HEK293 (cell line): ENCODE results near the gene SMOC1.

Source experiments
- CTCF ChIA-PET: fragments of 350-600 bp; formaldehyde crosslinking; extraction: SDS; loops from one replicate; lab custom pipeline; 2021; ENCODE audit warnings: antibody characterized with exemption; lab: Yijun Ruan, JAX
- POLR2A ChIA-PET: fragments of 300-600 bp; formaldehyde crosslinking; extraction: SDS; loops from one replicate; lab custom pipeline; 2020; ENCODE audit warnings: antibody characterized with exemption, inconsistent platforms; lab: Yijun Ruan, JAX
- H3K27ac ChIP-seq: fragments of 200-500 bp; sonication (Bioruptor generic); 2 replicates; pipeline ENCODE4 v1.5.1; 2014; ENCODE audit warnings: low read depth, low read length, control low read depth, inconsistent platforms; ENCODE audit errors: extremely low read depth
- H3K36me3 ChIP-seq, 2 experiments: fragments of 200-500 bp in 1 of 2; sonication (Bioruptor generic) in 1 of 2; 1 replicate in 1 of 2; 2 replicates in 1 of 2; pipeline ENCODE4 v1.5.1; 2014 to 2017; ENCODE audit warnings: inconsistent platforms in 2 of 2, low read length in 2 of 2; ENCODE audit not compliant: control insufficient read depth in 2 of 2, insufficient read depth in 1 of 2
- H3K4me1 ChIP-seq: fragments of 200-500 bp; sonication (Bioruptor generic); 2 replicates; pipeline ENCODE4 v1.5.1; 2014; ENCODE audit warnings: mild to moderate bottlenecking, low read length, inconsistent platforms; ENCODE audit not compliant: control insufficient read depth, insufficient read depth
- H3K4me3 ChIP-seq: 2 replicates; pipeline ENCODE4 v1.5.1; 2011; ENCODE audit warnings: low read depth, mild to moderate bottlenecking, control low read depth, low read length, moderate library complexity
- H3K9me3 ChIP-seq: fragments of 200-500 bp; sonication (Bioruptor generic); 2 replicates; pipeline ENCODE4 v1.5.1; 2014; ENCODE audit warnings: low read depth, low read length, inconsistent platforms; ENCODE audit not compliant: control insufficient read depth, insufficient read depth
- CTCF ChIP-seq: fragments of 450-650 bp; formaldehyde crosslinking; IDR thresholded peaks from 2 replicates; pipeline ENCODE4 v1.5.1; 2016; ENCODE audit warnings: missing biosample characterization, missing genetic modification characterization
- FEZF1 ChIP-seq: fragments of 450-650 bp; formaldehyde crosslinking; IDR thresholded peaks from 2 replicates; pipeline ENCODE4 v1.5.1; 2016; ENCODE audit warnings: missing biosample characterization, missing genetic modification characterization
- GLI2 ChIP-seq: fragments of 450-650 bp; formaldehyde crosslinking; IDR thresholded peaks from 2 replicates; pipeline ENCODE4; 2017; ENCODE audit warnings: missing biosample characterization, missing genetic modification characterization, low read depth, borderline replicate concordance
- KLF16 ChIP-seq: fragments of 450-650 bp; formaldehyde crosslinking; IDR thresholded peaks from 2 replicates; pipeline ENCODE4 v1.5.1; 2017; ENCODE audit warnings: missing biosample characterization, missing genetic modification characterization
- SCRT1 ChIP-seq: fragments of 450-650 bp; formaldehyde crosslinking; IDR thresholded peaks from 2 replicates; pipeline ENCODE4 v1.5.1; 2016; ENCODE audit warnings: missing biosample characterization, missing genetic modification characterization, borderline replicate concordance
- TRIM28 ChIP-seq: IDR thresholded peaks from 2 replicates; pipeline ENCODE4 v1.6.1; 2011; ENCODE audit warnings: low read length, control low read depth, borderline replicate concordance
- TSHZ1 ChIP-seq: fragments of 450-650 bp; formaldehyde crosslinking; IDR thresholded peaks from 2 replicates; pipeline ENCODE4 v1.5.1; 2016; ENCODE audit warnings: missing biosample characterization, missing genetic modification characterization, borderline replicate concordance
- ZNF146 ChIP-seq: fragments of 450-650 bp; formaldehyde crosslinking; IDR thresholded peaks from 2 replicates; pipeline ENCODE4 v1.5.1; 2016; ENCODE audit warnings: missing biosample characterization, missing genetic modification characterization
- ZNF175 ChIP-seq: fragments of 450-650 bp; formaldehyde crosslinking; IDR thresholded peaks from 2 replicates; pipeline ENCODE4 v1.5.1; 2016; ENCODE audit warnings: missing biosample characterization, missing genetic modification characterization
- ZNF184 ChIP-seq: fragments of 450-650 bp; IDR thresholded peaks from 2 replicates; pipeline ENCODE4 v1.5.1; 2018; ENCODE audit warnings: missing biosample characterization, mild to moderate bottlenecking, missing genetic modification characterization
- ZNF2 ChIP-seq: fragments of 450-650 bp; formaldehyde crosslinking; IDR thresholded peaks from 2 replicates; pipeline ENCODE4 v1.5.1; 2016; ENCODE audit warnings: missing biosample characterization, missing genetic modification characterization
- ZNF211 ChIP-seq: fragments of 450-650 bp; formaldehyde crosslinking; IDR thresholded peaks from 2 replicates; pipeline ENCODE4 v1.5.1; 2016; ENCODE audit warnings: low read depth, missing biosample characterization, missing genetic modification characterization
- ZNF214 ChIP-seq: fragments of 450-650 bp; formaldehyde crosslinking; IDR thresholded peaks from 2 replicates; pipeline ENCODE4 v1.5.1; 2017; ENCODE audit warnings: missing biosample characterization, mild to moderate bottlenecking, missing genetic modification characterization, borderline replicate concordance
- ZNF335 ChIP-seq: fragments of 450-650 bp; formaldehyde crosslinking; conservative IDR thresholded peaks from 2 replicates; pipeline ENCODE4 v1.5.1; 2016; ENCODE audit warnings: missing biosample characterization, missing genetic modification characterization
- ZNF366 ChIP-seq: fragments of 450-650 bp; formaldehyde crosslinking; conservative IDR thresholded peaks from 2 replicates; pipeline ENCODE4 v1.5.1; 2016; ENCODE audit warnings: missing biosample characterization, missing genetic modification characterization
- ZNF558 ChIP-seq: fragments of 450-650 bp; formaldehyde crosslinking; IDR thresholded peaks from 2 replicates; pipeline ENCODE4 v1.5.1; 2016; ENCODE audit warnings: missing biosample characterization, missing genetic modification characterization
- ZNF645 ChIP-seq: fragments of 450-650 bp; formaldehyde crosslinking; IDR thresholded peaks from 2 replicates; pipeline ENCODE4; 2016; ENCODE audit warnings: missing biosample characterization, missing genetic modification characterization
- ZNF654 ChIP-seq: fragments of 450-650 bp; formaldehyde crosslinking; IDR thresholded peaks from 2 replicates; pipeline ENCODE4 v1.5.1; 2016; ENCODE audit warnings: low read depth, missing biosample characterization, missing genetic modification characterization
- ZNF677 ChIP-seq: fragments of 450-650 bp; IDR thresholded peaks from 2 replicates; pipeline ENCODE4 v1.5.0; 2018; ENCODE audit warnings: missing biosample characterization, mild to moderate bottlenecking, missing genetic modification characterization, moderate library complexity
- ZSCAN16 ChIP-seq: fragments of 450-650 bp; formaldehyde crosslinking; IDR thresholded peaks from 2 replicates; pipeline ENCODE4 v1.5.1; 2016; ENCODE audit warnings: missing biosample characterization, missing genetic modification characterization
- ZSCAN30 ChIP-seq: fragments of 450-650 bp; IDR thresholded peaks from 2 replicates; pipeline ENCODE4 v1.5.1; 2018; ENCODE audit warnings: missing biosample characterization, mild to moderate bottlenecking, missing genetic modification characterization, moderate library complexity
- ZXDB ChIP-seq: fragments of 450-650 bp; formaldehyde crosslinking; IDR thresholded peaks from 2 replicates; pipeline ENCODE4 v1.5.1; 2016; ENCODE audit warnings: missing biosample characterization, missing genetic modification characterization
- TF ChIP-seq, protein P1 (sequence below): fragments of 450-650 bp; formaldehyde crosslinking; IDR thresholded peaks from 2 replicates; pipeline ENCODE4 v1.5.1; 2016; ENCODE audit warnings: missing biosample characterization, missing genetic modification characterization, borderline replicate concordance

Gene SMOC1

DNA sequence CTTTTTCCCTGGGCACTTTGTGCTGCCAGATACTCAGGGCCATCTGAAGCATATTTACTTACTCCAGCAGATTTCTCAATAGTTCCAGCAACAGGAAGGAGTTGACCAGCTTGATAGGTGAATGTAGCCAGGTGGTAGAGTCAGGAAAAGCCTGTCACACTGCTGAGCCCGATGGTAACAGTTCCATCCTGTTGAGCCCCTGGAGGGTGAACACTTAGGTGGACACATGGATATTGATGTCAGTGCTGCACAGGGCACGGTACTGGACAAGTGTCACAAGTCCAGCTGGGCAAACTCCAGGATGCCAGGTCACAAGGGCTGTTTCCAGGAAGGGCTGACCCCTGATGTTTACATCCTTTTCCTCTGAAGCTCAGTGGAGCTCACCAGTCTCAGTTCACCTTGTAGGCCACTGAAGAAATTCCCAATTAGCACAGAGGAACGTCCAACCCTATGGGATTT, 2.3 kb upstream of the SMOC1 start:
- POLR2A ChIA-PET, result no interaction called here
- TF ChIP-seq ZNF184 (tag by site-specific recombination) (no peak), ZNF146 (tag by site-specific recombination) (no peak), ZNF175 (no peak), GLI2 (tag by site-specific recombination) (no peak), KLF16 (tag by site-specific recombination) (no peak), ZNF645 (no peak)
- Histone ChIP-seq H3K27ac (no peak overlapping the region), H3K4me3 (no peak overlapping the region), H3K36me3 (no peaks in the 10 kb centered on the region), H3K4me1 (peaks cover 16% of the 10 kb centered on the region), H3K9me3 (no peaks in the 10 kb centered on the region)
- CTCF ChIA-PET, result interaction anchor here (0.6 to 5.1 kb wide), 18 partner anchors 12 to 1393 kb away, joined by 3 to 73 read pairs (median 4); no protein-coding TSS in a partner anchor

- H3K27ac ChIP-seq, result no peak overlapping the region
- no peaks in the 10 kb centered on the region for H3K9me3 ChIP-seq
- POLR2A ChIA-PET, result no interaction called here
- TF ChIP-seq ZNF654 (tag by site-specific recombination) (peak; percentile 74), ZSCAN30 (tag by site-specific recombination) (peak; percentile 31; the same call in 1 of the 2 replicates), TRIM28 (0 out of 2 replicates have a peak, but pooled peaks have one; percentile 18), SCRT1 (tag by site-specific recombination) (no peak), ZNF2 (tag by site-specific recombination) (peak; percentile 84), CTCF (tag by site-specific recombination) (0 out of 2 replicates have a peak, but pooled peaks have one; percentile 26), ZNF366 (tag by site-specific recombination) (no peak), ZSCAN16 (no peak), ZNF214 (tag by site-specific recombination) (no peak)
- TF ChIP-seq, all 188 proteins: peak for 5
- H3K4me3 ChIP-seq, result no peak overlapping the region
- CTCF ChIA-PET, result interaction anchor here (0.7 to 5.1 kb wide), 25 partner anchors 12 to 1393 kb away, joined by 3 to 73 read pairs (median 4); no protein-coding TSS in a partner anchor
- peaks cover 23% of the 10 kb centered on the region for H3K4me1 ChIP-seq
- H3K36me3 ChIP-seq, result no peaks in the 10 kb centered on the region
Measured at GRCh38 chr14:69877492-69877891, 1.7 kb upstream of the SMOC1 start.

- CTCF ChIA-PET, result interaction anchor here (0.8 to 5.1 kb wide), 21 partner anchors 13 to 208 kb away, joined by 3 to 73 read pairs (median 4); no protein-coding TSS in a partner anchor
- no peak overlapping the region; the same call in 1 of the 2 replicates for H3K27ac ChIP-seq
- TF ChIP-seq ZXDB, result no peak
- no peak for TF ChIP-seq ZNF211
- no peak for TF ChIP-seq ZNF558 (tag by site-specific recombination)
- TF ChIP-seq ZNF146 (tag by site-specific recombination), result no peak
- TF ChIP-seq ZNF677 (tag by site-specific recombination), result no peak
- no peak for TF ChIP-seq ZNF335 (tag by site-specific recombination)
- TF ChIP-seq TSHZ1 (tag by site-specific recombination), result no peak
- no peak for TF ChIP-seq FEZF1
- TF ChIP-seq, protein P1, sequence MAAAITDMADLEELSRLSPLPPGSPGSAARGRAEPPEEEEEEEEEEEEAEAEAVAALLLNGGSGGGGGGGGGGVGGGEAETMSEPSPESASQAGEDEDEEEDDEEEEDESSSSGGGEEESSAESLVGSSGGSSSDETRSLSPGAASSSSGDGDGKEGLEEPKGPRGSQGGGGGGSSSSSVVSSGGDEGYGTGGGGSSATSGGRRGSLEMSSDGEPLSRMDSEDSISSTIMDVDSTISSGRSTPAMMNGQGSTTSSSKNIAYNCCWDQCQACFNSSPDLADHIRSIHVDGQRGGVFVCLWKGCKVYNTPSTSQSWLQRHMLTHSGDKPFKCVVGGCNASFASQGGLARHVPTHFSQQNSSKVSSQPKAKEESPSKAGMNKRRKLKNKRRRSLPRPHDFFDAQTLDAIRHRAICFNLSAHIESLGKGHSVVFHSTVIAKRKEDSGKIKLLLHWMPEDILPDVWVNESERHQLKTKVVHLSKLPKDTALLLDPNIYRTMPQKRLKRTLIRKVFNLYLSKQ (tag by site-specific recombination), result no peak
- TF ChIP-seq, all 188 proteins: peak for 0
- POLR2A ChIA-PET, result interaction anchor here (0.6 to 2.0 kb wide), 4 partner anchors 121 to 142 kb away, joined by 7 to 18 read pairs (median 9); no protein-coding TSS in a partner anchor
- Histone ChIP-seq H3K9me3 (no peaks in the 10 kb centered on the region), H3K36me3 (no peaks in the 10 kb centered on the region), H3K4me3 (no peak overlapping the region), H3K4me1 (peaks cover 28% of the 10 kb centered on the region)
Measured at GRCh38 chr14:69878251-69878650, 965 bp upstream of the SMOC1 start.
